SHP77 (cell line): ENCODE results near the gene NYNRIN.

Experiments used
- DNase-seq, 2 experiments: peaks; one replicate each; lab custom pipeline; 2025; lab: John Stamatoyannopoulos, UW

Gene NYNRIN

DNA sequence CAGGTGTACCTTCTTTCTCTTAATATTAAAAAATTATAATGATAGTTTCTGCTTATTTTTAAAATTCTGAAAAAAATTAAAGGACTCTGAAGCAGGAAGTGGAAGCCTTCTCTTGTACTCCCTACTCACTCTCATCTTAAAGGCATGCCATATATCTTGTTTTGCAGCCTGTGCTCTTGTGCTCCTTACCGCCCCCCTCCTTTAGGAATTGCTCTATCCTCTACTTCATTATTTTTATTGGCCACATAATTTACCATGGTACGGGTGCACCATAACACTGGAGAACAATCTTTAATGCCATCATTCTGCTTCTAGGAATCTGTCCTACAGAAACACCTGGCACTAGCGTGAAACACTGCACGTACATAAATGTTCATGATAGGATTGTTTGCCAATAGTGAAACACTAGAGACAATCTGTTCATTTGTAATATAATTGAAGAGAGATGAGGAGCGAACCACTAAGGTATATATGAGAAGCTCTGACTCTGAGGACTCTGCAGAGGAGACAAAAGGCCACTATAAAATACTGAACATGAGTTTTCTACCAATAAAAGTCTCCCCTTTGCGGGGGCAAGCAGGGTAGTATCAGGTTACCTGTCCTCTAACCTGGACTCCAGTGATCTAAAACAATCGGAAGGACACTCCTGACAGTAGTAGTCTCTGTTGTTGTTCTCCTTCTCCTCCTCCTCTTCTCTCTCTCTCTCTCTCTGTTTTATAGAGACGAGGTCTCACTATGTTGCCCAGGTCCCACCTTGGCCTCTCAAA, 6.3 kb upstream of the NYNRIN start:
- DNase-seq = peak in 1 of 2 experiments; percentile 24

DNA sequence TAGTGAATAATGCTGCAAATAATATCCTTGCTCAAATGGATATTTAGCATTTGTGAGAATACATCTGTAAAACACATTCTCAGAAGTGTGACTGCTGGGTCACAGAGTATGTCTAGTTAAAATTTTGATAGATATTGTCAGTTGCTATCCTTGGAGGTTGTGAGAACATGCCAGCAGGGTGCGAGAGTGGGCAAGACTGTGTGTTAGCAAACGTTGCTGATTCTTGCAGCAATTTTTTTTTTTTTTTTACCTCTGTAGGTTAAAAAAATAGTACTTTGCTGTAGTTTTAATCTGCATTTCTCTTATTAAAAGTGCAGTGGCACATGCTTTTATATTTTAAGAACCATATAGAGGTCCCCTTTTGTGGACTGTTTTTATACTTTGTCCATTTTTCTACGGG, 4.5 kb upstream of the NYNRIN start:
- DNase-seq = no peak

DNA sequence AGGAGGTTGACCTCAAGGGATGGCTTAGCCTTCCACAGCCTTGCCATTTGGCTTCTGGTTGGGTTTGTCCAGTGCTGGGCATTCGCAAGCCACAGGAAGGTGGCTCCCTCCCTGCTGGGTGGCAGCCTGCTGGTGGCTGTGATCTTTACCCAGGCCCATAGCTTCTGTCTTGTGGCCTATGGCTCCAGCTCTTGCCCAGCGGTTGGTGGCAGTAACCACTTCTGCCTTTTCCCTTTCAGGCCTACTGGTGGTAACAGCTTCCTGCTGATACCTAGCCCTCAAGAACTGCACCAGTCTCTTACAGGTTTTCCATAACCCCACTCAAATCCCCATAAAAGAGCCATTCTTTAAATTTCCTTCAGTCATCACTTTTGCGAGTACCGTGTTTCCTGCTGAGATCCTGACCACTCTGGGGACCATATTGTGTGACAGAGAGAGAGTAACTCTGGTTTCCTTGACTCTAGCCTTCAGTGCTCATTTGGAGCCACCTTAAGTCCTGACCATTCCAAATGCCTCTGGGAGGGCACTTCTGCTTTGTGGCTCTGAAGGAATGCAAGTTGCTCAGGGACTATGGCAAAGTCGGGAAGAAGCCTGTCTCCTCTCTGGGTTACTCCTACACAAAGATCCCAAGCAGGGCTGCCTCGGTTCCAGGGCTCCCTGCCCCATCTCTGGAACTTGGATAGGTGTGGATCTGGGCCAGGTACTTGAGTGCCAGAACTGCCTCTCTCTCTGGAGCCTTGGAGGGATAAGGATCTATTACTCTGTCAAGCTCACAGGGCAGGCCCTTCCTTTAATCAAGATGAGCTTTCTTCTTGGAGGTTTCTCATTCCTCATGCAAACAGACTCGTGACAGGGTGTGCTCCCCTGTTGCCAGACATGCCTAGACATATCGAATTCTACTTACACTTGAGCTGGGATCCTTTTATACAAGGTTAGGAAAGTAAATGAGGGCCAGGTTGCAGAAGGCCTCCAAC, 2.9 kb upstream of the NYNRIN start:
- no peak for DNase-seq

GRCh38 chr14:24397639-24398292, 1.0 kb upstream of the NYNRIN start:
- no peak for DNase-seq

- no peak for DNase-seq
Measured at GRCh38 chr14:24398293-24398652, 530 bp upstream of the NYNRIN start.

- no peak for DNase-seq
Measured at GRCh38 chr14:24399447-24399822, 632 bp downstream of the NYNRIN start.

DNA sequence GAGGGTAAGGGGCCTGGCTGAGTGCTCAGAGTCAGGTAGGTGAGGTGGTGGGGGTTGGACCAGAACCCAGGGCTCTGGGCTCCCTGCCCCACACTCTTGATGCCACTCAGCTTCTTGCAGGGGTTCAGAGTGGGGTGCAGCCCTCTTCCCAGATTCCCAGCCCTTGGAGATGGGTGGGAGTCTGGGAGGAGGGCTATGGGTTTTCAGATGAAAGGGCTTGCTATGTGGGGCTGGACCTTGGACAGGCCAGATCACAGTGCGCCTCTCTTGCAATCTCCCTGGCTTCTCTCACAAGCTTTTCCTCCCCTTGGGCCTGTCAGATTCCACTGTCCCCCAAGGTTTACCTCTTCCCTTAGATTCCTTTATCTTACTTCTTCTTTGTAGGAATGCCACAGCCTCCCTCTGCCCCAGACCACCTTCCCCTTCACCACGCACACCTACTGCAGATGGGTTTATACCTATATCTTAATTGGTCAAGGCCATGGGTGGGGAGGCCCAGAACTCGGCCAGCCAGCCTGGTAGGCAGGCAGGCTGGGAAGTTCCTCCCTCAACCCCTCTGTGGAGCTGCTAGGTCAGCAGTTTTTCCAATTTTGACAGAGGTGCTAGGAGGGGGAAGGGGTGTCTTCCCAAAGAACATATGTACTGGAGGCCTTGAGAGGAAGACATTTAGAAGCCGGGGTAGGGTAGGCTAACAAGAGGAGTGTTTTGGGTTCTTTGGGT, 1.4 kb downstream of the NYNRIN start:
- DNase-seq = no peak

GRCh38 chr14:24401810-24402702, 3.3 kb downstream of the NYNRIN start:
- DNase-seq = no peak

DNA sequence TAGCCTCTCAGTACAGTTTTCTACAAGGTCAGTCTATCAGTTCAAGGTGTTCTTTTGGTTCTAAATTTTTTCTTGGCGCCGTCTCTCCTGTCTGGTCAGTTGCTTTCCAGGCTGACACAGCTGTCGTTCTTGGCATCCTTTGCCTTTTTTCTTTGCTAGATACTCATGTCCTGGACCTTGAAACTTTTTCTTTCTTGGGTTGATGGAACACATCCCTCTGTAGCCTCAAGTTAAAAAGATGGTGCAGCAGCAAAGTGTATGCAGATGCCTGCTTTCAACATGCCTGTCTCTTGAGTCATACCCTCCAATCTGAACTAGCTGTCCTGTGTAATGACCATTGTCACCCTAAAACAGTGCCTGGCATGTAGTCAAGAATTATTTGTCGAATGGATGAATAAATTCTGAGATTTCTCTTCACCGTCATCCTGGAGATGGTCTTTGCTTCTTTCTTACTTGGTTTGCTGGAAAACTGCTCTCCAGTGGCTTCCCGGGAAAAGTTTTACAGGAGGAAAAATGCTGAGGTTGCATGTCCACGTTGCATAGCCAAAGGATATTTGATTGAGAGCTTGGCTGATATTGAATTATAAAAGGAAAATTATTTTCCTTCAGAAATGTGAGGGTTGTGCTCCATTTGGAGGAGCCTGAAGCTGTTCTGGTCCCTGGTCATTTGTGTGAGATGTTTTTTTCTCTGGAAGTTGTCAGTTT, 4.6 kb downstream of the NYNRIN start:
- DNase-seq = no peak

GRCh38 chr14:24404814-24405213, 6.0 kb downstream of the NYNRIN start:
- no peak for DNase-seq

- no peak for DNase-seq
Measured at GRCh38 chr14:24406416-24406815, 7.6 kb downstream of the NYNRIN start.

- DNase-seq = no peak
Measured at GRCh38 chr14:24407608-24408325, 9.0 kb downstream of the NYNRIN start.

- no peak for DNase-seq
Measured at GRCh38 chr14:24408764-24409163, 10.0 kb downstream of the NYNRIN start.

GRCh38 chr14:24409192-24409591, 10.4 kb downstream of the NYNRIN start:
- no peak for DNase-seq

- no peak for DNase-seq
Measured at GRCh38 chr14:24409956-24410355, 11.2 kb downstream of the NYNRIN start.

DNA sequence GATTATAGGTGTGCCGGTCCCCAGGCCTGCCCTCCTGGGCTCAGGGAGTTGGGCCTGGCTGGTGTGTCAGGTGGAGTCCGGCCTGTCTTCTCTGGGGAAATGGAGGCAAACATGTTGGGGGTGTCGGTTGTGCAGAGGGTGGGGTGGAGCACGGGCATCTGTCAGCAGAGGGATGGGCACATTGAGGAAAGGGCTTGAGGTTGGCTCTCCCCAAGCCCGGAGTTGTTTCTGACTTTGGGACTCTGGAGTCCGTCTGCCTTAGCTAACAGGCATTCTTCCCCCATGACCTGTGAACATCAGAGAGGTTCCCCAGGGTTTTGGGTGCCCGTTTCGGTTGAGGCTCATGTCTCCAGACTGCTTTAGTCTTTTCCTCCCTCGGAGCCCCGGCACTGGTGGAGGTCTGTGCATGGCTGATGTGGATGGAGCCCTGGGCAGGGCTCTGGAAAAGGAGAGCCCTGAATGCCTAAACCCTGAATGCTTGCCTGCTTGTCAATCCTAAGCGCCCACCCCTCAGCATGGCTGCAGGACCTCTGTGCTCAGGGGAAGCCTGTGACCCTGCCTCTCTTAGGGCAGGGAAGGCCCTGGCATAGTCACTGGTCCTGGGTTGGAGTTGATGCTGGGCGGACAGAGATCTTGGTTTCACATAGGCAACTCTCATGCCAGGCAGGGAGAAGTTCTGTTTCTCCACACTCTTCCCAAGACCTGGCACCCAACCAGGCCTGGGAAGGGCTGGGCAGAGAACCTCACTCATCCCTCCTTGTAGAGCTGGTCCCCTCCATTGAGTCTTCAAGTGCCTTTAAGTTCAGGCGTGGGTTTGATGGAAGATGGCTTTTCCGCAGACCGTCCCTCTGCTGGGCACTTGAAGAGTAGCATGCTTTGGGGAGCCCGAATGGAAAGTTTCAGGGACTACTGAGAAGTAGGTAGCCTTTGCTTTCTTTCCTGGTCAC, 12.9 kb downstream of the NYNRIN start:
- DNase-seq = peak; percentile 21 to 51

GRCh38 chr14:24414077-24414476, 15.3 kb downstream of the NYNRIN start:
- DNase-seq = no peak

- DNase-seq = no peak
Measured at GRCh38 chr14:24414732-24415420, 16.1 kb downstream of the NYNRIN start.
